Measurements from ENCODE around the gene DNAJC9. TPM values are rescaled to one million over a fixed set of nuclear protein-coding genes. Genes with fewer than 3 reads are reported as not detected.

The DNAJC9 gene
- total RNA-seq, 1 experiment from 2014 or later, result 72.9 TPM

DNA sequence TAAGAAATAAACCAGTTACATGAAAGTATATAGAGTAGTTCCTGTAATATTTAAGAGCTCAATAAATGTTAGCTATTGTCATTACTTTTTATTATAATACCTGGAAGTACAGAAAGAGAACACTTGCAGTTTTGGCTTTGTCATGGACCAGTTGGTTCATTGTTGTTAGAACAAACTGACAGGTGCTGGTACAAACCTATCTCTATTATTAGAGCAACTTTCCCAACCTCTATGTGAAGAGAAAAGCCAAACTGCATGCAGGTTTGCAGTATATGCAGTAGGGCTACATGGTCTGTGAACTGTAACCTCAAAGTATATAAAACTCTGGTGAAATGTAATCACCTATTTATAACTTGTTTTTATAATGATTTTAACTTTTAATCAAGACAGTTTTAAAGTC lies 20.4 kb downstream of the DNAJC9 start:
- no peak overlapping the region for H3K27ac ChIP-seq (ENCODE audit: low read depth, low read length, poor library complexity, severe bottlenecking)
- H3K9me3 ChIP-seq (ENCODE audit: low read depth, low read length, poor library complexity, severe bottlenecking), result no peaks in the 10 kb centered on the region
- no TSS peak for BruUV-seq (replicated peaks)
- DNase-seq (ENCODE audit: low spot score), result no peak
- ChIA-PET CTCF (no interaction called here), POLR2A (ENCODE audit: low non-redundant PET) (no interaction called here)
- H3K36me3 ChIP-seq (ENCODE audit: insufficient read depth, low read length, poor library complexity, severe bottlenecking), result no peaks in the 10 kb centered on the region
- TF ChIP-seq, protein P1, sequence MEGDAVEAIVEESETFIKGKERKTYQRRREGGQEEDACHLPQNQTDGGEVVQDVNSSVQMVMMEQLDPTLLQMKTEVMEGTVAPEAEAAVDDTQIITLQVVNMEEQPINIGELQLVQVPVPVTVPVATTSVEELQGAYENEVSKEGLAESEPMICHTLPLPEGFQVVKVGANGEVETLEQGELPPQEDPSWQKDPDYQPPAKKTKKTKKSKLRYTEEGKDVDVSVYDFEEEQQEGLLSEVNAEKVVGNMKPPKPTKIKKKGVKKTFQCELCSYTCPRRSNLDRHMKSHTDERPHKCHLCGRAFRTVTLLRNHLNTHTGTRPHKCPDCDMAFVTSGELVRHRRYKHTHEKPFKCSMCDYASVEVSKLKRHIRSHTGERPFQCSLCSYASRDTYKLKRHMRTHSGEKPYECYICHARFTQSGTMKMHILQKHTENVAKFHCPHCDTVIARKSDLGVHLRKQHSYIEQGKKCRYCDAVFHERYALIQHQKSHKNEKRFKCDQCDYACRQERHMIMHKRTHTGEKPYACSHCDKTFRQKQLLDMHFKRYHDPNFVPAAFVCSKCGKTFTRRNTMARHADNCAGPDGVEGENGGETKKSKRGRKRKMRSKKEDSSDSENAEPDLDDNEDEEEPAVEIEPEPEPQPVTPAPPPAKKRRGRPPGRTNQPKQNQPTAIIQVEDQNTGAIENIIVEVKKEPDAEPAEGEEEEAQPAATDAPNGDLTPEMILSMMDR (conservative IDR thresholded peaks at IDR 0.05; ENCODE audit: low read depth, low read length), result no peak
- no peak for TF ChIP-seq EZH2 (IDR thresholded peaks at IDR 0.05; ENCODE audit: borderline replicate concordance, low read depth, low read length, poor library complexity, severe bottlenecking)
- intact Hi-C loops (cut with micrococcal nuclease; ENCODE audit: unreplicated experiment), result no loop called here
- no peak overlapping the region for H3K4me3 ChIP-seq (ENCODE audit: low read depth, low read length, poor library complexity, severe bottlenecking)
- H3K27me3 ChIP-seq (replicated peaks; ENCODE audit: insufficient read depth, low read depth, low read length, poor library complexity), result no peaks in the 10 kb centered on the region
- no peaks in the 10 kb centered on the region for H3K4me1 ChIP-seq (ENCODE audit: insufficient read depth, low read length, poor library complexity, severe bottlenecking)

DNA sequence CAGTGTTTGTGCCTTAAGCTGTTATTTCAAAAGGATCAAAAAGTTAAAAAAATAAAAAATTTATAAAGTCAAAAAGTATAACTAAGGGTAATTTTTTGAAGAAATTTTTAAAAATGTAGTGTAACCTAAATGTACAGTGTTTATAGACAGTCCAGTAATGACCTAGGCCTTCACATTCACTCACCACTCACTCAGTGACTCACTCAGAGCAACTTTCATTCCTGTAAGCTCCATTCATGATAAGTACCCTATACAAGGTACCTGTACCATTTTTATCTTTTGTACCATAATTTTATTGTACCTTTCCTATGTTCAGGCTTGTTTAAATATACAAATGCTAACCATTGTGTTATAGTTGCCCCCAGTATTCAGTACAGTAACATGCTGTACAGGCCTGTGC lies 21.5 kb downstream of the DNAJC9 start:
- TF ChIP-seq EZH2 (IDR thresholded peaks at IDR 0.05; ENCODE audit: borderline replicate concordance, low read depth, low read length, poor library complexity, severe bottlenecking), result no peak
- TF ChIP-seq, protein P1 (conservative IDR thresholded peaks at IDR 0.05; ENCODE audit: low read depth, low read length), result no peak
- no peak overlapping the region for H3K4me3 ChIP-seq (ENCODE audit: low read depth, low read length, poor library complexity, severe bottlenecking)
- ChIA-PET POLR2A (ENCODE audit: low non-redundant PET) (no interaction called here), CTCF (no interaction called here)
- H3K9me3 ChIP-seq (ENCODE audit: low read depth, low read length, poor library complexity, severe bottlenecking), result no peaks in the 10 kb centered on the region
- H3K4me1 ChIP-seq (ENCODE audit: insufficient read depth, low read length, poor library complexity, severe bottlenecking), result no peaks in the 10 kb centered on the region
- H3K27me3 ChIP-seq (replicated peaks; ENCODE audit: insufficient read depth, low read depth, low read length, poor library complexity), result no peaks in the 10 kb centered on the region
- H3K36me3 ChIP-seq (ENCODE audit: insufficient read depth, low read length, poor library complexity, severe bottlenecking), result no peaks in the 10 kb centered on the region
- intact Hi-C loops (cut with micrococcal nuclease; ENCODE audit: unreplicated experiment), result no loop called here
- DNase-seq (ENCODE audit: low spot score), result no peak
- H3K27ac ChIP-seq (ENCODE audit: low read depth, low read length, poor library complexity, severe bottlenecking), result no peak overlapping the region
- BruUV-seq (replicated peaks), result no TSS peak

DNA sequence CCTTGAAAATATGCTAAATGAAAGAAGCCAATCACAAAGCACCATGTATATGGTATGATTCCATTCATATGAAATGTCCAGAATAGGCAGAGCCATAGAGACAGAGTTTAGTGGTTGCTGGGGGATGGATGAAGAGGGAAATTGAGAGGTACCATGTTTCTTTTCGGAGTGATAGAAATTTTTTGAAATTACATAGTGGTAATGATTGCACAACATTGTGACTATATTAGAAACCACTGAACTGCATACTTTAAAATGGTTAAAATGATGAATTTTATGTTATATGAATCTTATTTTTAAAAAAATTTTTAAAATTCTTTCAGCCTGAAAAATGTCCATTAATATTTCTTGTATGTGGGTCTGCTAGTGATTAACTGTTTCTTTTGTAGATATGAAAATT lies 26.1 kb downstream of the DNAJC9 start:
- BruUV-seq (replicated peaks), result no TSS peak
- no peaks in the 10 kb centered on the region for H3K27me3 ChIP-seq (replicated peaks; ENCODE audit: insufficient read depth, low read depth, low read length, poor library complexity)
- DNase-seq (ENCODE audit: low spot score), result no peak
- H3K4me3 ChIP-seq (ENCODE audit: low read depth, low read length, poor library complexity, severe bottlenecking), result no peak overlapping the region
- no peak for TF ChIP-seq EZH2 (IDR thresholded peaks at IDR 0.05; ENCODE audit: borderline replicate concordance, low read depth, low read length, poor library complexity, severe bottlenecking)
- TF ChIP-seq, protein P1 (conservative IDR thresholded peaks at IDR 0.05; ENCODE audit: low read depth, low read length), result no peak
- intact Hi-C loops (cut with micrococcal nuclease; ENCODE audit: unreplicated experiment), result no loop called here
- POLR2A ChIA-PET (ENCODE audit: low non-redundant PET), result no interaction called here
- no peaks in the 10 kb centered on the region for H3K9me3 ChIP-seq (ENCODE audit: low read depth, low read length, poor library complexity, severe bottlenecking)
- no peaks in the 10 kb centered on the region for H3K4me1 ChIP-seq (ENCODE audit: insufficient read depth, low read length, poor library complexity, severe bottlenecking)
- CTCF ChIA-PET, result no interaction called here
- H3K27ac ChIP-seq (ENCODE audit: low read depth, low read length, poor library complexity, severe bottlenecking), result no peak overlapping the region
- peaks cover 9% of the 10 kb centered on the region for H3K36me3 ChIP-seq (ENCODE audit: insufficient read depth, low read length, poor library complexity, severe bottlenecking)

Measured in A673 (cell line).